Sciatic nerve (tissue), 2 donors: ENCODE results near the gene GALM. TPM values are rescaled to one million over a fixed set of nuclear protein-coding genes. Genes with fewer than 3 reads are reported as not detected.
A peak's percentile ranks its signal among the peaks of the same experiment; 100 is the strongest.
"Not testable (repeated sequence)": the region's sequence is repeated elsewhere in the genome, so short reads cannot be mapped to it uniquely, and the experiment has no call there.

ENCODE experiments used
- ATAC-seq: fragments of 200-7000 bp; cut with Tn5 transposase; one replicate; pipeline ENCODE4 v1.9.1; 2020; ENCODE audit warnings: mild to moderate bottlenecking, moderate library complexity
- DNase-seq: peaks from one replicate; pipeline ENCODE4 v3.0.0-alpha.2; 2020; ENCODE audit warnings: low spot score
- intact Hi-C: fragments of 100-400 bp; cut with DNase I; formaldehyde crosslinking; loops from one replicate; pipeline ENCODE4 v1.14.2; 2022
- total RNA-seq: library from RNA; stranded (reverse); fragmentation: NEBNext Ultra II Directional; extraction: Animal tissue kit (Norgen Biotek cat#: 25700); gene quantifications from one replicate; pipeline ENCODE4 v1.2.1, GENCODE V29; 2021
- donor health status: DM: no; HTN: no; CAD: no.
- donor health status: DM: no; HTN: no; CAD: no.

The GALM gene
- total RNA-seq, 1 donor from 2014 or later = 14.6 TPM

DNA sequence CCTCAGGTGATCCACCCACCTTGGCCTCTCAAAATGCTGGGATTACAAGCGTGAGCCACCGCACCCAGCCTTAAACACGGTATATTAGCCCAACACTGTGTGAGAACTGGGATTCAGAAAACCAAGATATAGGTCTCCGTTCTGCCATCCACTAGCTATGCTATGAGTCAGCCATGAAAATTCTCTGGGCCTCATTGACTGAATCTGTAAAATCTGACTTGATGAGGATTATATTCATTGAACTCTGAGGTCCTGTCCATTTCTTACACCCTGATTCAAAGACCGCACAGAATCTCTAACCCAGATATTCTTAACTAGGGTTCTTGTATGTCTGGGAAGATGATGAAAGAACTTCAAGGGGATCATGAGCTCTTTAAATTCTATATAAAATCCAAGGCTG is 37.4 kb downstream of the GALM start:
- intact Hi-C loops, ATAC-seq, DNase-seq: not testable (repeated sequence)

DNA sequence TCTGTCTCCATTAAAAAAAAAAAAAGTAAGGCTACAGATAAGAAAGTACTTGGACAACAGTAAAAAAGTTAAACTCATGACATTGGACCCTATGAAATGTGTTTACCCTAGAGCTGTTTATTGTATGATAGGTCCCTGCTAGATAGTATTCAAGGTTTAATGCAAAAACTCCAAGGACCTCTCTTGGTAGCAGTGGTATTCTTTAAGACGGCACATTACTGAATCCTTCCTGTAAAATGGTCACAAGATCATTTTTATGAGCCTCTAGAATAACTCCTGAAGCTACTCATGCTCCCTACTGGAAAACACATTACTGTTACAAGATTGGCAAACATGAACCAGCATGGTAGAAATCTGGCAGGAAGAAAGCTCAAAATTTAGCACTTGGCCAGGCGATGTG is 38.8 kb downstream of the GALM start:
- intact Hi-C loops = no loop called here
- no peak for DNase-seq
- ATAC-seq = no peak

DNA sequence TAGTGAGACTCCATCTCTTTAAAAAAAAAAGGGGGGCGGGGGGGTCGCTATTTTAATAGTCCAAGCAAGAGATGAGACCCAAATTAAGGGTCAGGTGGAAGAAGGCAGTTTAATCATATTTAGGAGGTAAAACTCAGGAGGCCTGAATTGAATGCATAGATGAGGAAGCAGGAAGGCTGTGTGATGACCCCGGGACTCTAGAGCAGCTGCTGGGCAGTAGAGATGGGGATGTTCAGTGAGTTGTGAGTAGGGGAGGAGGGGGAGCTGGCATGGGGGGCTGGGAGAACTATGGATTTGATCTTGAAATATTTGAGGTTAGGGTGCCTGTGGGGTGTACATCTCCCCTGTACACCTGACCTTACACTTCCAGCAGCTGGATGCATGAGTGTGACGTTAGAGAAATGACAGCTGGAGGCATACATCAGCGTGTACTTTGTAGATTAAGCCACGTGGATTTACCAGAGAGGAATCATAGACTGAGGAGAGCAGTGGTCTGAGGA is 41.0 kb downstream of the GALM start:
- ATAC-seq = no peak
- intact Hi-C loops = no loop called here
- DNase-seq = no peak

DNA sequence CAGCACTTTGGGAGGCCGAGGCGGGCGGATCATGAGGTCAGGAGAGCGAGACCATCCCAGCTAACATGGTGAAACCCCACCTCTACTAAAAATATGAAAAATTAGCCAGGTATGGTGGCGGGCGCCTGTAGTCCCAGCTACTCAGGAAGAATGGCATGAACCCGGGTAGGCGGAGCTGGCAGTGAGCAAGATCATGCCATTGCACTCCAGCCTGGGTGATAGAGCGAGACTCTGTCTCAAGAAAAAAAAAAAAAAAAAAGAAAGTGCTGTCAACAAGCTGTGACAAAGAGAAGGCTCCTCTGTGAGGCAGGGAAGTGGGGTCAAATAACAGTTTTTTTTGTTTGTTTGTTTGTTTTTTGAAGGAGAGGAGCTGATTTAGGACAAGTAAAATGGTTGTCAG is 42.6 kb downstream of the GALM start:
- ATAC-seq, intact Hi-C loops: not testable (repeated sequence)

DNA sequence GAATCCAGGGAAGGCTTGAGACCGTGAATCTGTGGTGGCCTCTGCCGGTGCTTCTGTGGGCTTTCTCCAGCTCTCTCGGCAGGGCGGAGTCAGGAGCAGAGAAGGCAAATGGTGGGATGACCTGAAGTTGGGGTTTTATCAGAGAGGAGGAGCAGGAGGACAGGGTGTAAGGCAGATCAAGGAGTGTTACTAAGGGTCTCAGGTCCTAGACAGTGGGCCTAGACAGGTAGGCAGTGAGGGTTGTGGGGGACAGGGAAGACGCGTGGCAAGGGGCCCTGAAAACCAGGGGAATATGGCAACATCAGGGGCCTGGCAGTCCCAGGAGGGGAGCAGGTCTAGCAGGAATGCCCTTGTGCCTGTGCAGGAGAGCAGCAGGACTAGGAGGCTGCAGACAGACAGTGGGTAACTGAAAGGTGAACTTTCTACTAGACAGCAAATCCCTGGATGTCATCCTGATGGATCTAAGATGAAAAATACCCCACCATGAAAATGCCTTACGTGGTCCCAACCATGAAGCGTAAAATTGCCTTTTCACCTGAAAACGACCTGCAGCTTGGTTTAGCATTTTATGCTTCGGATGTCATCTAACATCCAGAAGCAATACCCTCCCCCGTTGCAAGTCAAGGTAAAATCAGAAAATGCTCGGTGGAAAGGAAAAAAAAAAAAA is 43.1 kb downstream of the GALM start:
- DNase-seq (no peak), ATAC-seq (no peak)
- intact Hi-C loops = no loop called here

More for the DNA sequence above, 42.6 kb downstream of the GALM start:
- not testable (repeated sequence) for DNase-seq

DNA sequence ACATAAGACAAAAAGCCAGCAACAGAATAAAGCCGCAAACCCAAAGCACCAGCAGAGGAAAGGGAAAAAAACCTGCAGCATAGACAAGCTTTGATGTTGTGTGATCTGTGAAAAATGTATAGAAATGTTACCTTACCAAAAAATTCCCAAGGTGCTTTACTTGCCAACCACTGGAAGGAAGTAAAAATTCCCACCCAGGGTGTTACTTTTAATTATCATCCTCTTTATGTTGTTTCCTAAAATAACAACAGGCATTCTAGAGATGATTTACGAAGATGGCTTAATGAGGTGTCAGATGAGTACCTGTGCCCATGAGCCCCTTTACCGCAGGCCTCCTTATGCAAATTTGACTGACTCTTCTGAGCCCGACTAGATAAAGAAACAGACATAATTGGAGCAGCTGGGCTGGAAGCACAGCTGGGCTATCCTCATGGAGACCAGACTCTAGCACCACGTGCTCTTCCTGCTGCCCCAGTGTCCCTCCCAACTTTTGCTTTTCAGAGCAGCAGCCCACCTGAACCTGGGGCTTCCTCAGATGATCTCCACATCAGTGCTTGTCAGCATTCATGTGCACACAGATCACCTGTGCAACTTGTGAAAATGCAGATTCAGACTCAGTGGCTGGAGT is 43.8 kb downstream of the GALM start:
- DNase-seq (no peak), ATAC-seq (no peak)
- intact Hi-C loops = no loop called here

DNA sequence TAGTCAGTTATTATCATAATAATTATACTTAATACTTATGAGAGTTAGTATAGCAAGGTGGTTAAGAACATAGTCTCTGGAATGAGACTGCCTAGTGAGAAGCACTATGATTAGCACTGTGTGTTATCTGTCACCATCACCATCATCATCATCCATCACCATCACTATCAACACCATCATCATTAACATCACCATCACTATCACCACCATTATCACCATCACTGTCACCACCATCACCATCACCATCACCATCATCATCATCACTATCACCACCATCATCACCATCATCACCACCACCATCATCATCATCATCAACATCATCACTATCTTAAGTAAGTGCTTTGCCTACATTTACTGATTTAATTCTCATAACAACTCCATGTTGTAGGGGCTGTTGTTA is 45.6 kb downstream of the GALM start:
- no peak for ATAC-seq
- no peak for DNase-seq
- intact Hi-C loops = no loop called here

DNA sequence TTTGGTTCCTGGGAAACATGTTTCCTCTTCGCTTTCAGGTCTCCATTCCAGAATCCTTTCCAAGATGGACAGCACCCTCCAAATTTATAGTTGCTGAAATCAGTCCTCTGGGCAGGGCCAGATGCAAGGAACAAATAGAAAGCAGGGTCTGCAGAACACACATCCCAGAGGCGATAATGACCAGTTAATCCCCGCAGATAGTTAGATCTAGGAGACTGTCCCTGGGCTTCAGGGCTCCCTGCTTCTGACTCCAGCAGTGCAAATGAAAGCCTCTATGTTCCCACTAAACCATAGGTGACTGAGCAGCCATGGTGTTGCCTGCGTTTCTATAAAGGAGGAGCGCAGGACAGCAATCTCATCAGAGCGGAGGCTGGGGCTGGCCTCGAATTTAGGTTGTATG is 46.5 kb downstream of the GALM start:
- DNase-seq (no peak), ATAC-seq (no peak)
- intact Hi-C loops = no loop called here

DNA sequence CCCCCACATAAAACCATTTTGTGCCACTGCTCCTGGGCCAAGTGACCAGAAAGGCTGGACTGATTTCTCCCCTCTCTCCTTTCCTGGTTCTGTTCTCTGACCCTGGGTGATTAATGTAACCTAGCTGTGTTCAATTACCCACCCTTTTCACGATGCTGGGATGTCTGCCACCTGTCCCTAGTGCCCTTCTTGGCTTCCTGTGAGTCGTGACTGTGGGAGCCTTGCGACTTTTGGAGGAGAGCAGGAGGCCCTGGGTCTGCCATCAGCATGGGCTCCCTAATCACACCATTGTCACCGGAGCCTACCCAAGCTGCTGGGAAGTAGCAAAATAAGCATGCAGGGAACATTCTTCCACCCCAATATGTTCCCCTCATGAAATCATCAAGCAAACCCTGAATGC is 47.0 kb downstream of the GALM start:
- intact Hi-C loops = no loop called here
- ATAC-seq (no peak), DNase-seq (no peak)

DNA sequence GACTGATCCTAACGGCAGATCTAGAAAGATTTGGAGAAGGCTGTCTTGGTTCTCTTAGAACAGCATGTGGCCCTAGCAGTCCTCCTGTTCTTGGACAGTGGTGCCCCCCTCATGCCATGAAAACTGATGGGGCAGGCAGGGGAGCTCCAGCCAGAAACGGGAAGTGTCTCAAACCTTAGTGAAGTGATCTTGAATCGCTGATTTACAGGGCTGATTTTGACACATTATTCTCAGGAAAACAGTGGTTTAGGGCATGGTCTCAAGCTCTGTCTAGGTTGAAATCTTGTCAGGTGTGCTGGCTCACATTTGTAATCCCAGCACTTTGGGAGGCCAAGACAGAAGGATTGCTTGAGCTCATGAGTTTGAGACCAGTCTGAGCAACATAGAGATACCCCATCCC is 47.4 kb downstream of the GALM start:
- ATAC-seq (no peak), DNase-seq (no peak)
- intact Hi-C loops = no loop called here

DNA sequence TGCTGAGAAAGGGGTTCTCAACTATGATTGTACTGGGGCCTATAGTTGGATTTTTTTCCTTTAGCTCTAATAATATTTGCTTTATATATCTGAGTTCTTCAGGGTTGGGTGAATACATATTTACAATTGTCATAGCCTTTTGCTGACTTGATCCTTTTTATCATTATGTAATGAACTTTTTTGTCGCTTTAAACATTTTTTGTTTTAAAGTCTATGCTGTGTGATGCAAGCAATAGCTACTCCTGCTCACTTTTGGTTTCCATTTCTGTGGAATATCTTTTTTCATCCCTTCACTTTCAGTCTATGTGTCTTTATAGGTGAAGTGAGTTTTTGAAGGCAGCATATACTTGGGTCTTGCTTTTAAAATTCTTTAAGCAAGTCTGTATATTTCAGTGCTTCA is 49.0 kb downstream of the GALM start:
- ATAC-seq, intact Hi-C loops: not testable (repeated sequence)

DNA sequence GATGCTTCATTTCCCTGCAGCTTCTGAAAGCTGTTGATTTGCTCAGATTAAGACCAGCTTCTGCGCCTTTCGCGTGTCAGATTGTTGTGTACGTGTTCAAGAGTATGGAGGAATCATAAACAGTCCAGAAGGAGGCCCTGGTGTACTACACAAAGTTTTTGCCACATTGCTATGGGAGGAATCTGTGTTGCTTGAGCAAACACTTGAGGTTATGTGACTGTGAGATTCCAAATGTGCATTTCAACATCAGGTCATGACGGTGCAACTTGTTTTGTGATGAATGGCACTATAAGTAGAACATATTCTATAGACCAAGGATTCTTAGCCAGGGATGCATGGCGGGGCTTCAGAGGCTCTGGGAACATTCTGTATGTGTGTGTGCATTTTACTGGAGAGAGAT is 50.3 kb downstream of the GALM start:
- ATAC-seq (no peak), DNase-seq (no peak)
- intact Hi-C loops = no loop called here

More for the DNA sequence above, 49.0 kb downstream of the GALM start:
- DNase-seq = not testable (repeated sequence)

DNA sequence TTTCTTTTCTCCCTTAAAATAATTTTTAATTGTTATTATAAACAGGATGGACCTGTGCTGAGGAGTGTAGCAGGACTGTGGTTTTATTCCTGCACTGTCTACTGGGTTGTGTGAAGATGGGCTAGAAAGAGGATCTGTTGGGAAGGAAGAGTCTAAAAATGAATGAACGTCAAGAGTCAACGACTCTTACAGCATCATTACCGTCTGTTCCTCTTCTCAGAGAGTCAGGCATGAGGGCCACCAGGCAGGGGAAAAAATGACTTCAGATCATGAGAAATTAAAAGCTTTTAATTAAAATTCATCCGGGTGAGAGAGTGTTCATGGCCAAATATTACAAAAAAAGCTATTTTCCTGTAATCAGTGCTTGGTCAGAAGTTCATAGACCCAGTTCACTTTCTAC is 52.7 kb downstream of the GALM start:
- intact Hi-C loops = no loop called here
- DNase-seq = no peak
- ATAC-seq = no peak

DNA sequence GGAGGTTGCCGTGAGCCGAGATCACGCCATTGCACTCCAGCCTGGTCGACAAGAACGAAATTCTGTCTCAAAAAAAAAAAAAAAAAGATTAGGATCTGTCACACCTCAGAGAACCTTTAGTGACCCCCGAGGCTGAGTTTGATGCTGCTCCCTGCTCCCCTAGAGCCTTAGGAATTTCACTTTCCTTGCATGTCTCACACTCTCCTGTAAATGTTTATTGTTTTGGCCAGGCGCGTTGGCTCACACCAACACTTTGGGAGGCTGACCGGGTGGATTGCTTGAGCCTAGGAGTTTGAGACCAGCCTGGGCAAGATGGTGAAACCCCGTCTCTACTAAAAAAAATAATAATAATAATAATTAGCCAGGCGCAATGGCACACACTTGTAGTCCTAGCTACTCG is 53.8 kb downstream of the GALM start:
- DNase-seq = no peak
- intact Hi-C loops = no loop called here
- ATAC-seq = no peak

DNA sequence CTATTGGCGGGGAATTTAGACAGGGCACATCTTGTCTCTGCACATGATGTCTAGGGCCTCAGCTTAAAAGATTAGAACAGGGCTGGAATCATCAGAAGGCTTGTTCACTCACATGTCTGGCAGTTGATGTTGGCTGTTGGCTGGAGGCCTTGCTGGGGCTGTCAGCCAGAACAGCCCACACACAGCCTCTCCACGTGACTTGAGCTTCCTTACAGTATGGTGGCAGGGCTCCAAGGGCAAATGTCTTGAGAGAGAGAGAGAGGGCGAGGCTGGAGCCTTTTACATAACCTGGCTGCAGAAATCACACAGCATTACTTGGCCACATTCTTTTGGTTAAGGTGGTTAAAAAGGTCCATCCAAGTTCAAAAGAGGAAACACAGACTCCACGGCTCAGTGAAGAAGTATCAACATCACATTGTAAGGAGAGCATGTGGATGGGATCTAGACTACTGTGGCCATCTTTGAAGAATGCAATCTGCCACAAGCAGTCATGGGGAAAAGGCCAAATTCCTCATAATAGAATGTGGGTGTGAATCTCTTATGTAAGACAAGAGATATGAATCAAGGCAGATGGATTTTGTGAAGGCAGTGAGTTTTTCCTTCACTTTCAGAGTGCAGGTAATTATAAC is 54.8 kb downstream of the GALM start:
- DNase-seq (peak; percentile 91), ATAC-seq (peak; percentile 97)
- intact Hi-C loops = no loop called here

DNA sequence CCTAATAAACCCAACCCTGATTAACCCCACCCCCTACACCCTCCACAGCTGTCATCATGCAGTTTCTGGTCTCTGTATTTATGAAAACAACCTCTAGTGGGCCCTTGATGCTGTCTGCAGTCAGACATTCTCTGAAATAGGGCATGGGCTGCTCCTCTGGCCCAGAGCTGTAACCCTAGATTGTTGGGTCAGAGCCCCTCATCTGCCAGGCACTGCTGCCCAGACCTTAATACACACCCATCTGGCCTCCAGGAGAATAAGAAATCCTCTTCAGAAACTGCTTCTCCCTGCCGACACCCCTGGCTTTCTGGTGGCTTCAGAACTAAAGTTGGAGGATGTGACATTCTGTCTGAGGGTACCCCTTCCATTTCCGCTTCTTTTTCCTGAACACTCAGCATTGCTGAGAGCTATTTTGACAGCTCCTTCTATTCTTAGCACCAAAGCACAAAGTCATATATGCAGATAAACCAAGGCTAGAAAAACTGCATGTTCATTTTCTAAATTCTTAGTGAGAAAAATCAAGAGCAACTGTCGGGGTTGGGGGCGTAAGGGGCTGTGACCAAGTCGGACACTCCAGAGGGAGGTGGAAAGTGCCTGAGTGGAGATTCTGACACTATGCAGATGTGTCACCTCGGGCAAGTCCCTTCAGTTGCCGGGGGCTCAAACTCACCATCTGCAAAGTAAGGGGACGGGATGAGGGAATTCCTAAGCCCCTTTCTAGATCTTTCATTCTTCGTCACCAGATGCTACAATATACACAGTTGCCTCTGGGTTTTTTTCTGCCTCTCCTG is 56.6 kb downstream of the GALM start:
- intact Hi-C loops = no loop called here
- DNase-seq (no peak), ATAC-seq (no peak)

DNA sequence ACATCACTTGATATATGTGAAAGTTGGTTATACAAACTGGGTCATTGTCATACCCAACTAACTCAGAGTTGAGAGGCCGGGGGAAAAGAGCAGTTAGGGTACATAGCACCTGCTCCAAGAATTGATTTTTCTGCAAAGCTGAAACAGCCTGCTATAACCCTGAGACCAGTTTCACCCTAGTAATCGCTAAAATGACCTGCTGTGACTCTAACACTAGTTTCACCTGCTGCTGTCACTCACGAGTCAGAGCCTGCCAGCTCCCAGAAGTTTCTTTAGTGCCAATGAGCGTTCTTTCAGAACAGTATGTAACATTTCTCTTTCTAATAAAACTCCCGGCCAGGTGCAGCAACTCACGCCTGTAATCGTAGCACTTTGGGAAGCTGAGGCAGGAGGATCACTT is 57.3 kb downstream of the GALM start:
- ATAC-seq (no peak), DNase-seq (no peak)
- intact Hi-C loops = no loop called here

DNA sequence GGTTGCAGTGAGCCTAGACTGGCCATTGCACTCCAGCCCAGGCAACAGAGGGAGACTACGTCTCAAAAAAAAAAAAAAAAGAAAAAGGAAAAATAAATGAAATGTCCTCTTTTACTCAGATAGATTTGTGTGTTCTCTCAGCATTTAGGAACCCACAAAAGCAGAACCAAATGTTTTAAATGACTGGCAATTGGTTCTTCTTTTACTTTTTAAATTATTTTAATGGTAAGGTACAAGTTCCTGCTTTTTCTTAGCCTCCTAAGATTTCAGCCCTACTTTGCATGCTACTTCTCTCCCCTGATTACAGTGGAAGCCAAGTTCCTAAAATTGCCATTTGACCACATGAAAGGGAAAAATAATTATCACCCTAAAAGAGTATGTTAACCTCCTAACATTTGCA is 61.7 kb downstream of the GALM start:
- ATAC-seq (no peak), DNase-seq (no peak)
- intact Hi-C loops = no loop called here

DNA sequence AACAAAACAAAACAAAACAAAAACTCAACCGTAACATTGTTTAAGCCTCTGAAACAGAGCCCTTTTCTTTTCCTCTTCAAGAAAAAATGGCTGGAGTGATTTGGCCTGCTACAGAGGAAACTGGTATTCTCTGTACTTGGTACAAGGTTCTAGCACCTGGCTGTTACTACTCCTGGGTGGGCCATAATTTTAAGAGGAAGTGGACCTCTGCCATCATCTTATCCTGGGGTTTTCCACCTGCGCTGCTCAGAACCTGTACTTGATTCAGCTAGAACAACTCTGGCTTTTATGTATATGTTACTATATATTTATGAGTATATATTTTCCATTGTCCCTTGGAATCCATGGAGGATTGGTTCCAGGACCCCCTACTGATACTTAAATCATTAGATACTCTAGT is 62.8 kb downstream of the GALM start:
- DNase-seq = no peak
- intact Hi-C loops = no loop called here
- ATAC-seq = no peak

DNA sequence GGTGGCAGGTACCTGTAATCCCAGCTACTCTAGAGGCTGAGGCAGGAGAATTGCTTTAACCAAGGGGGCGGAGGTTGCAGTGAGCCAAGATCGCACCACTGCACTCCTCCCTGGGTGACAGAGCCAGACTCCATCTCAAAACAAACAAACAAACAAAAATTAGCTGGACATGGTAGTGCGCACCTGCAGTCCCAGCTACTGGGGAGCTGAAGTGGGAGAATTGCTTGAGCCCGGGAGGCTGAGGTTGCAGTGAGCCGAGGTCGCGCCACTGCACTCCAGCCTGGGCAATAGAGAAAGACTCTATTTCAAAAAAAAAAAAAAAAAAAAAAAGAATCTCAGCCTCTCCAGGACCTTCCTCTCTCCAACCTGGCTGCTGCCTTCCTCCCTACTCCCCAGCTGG is 65.2 kb downstream of the GALM start:
- ATAC-seq (no peak), DNase-seq (no peak)
- intact Hi-C loops = loop anchor here (10.0 kb wide), 1 partner anchor 416 kb away; no protein-coding TSS in a partner anchor
